HepG2 (cell line): Measurements from ENCODE around the gene CLDN11. TPM values are rescaled to one million over a fixed set of nuclear protein-coding genes. Genes with fewer than 3 reads are reported as not detected.

Experiments
- ATAC-seq: fragments of 200-7000 bp; cut with Tn5 transposase; 3 replicates; pipeline ENCODE4 v1.9.1; 2020; ENCODE audit warnings: mild to moderate bottlenecking, moderate library complexity
- BruUV-seq: library from RNA; stranded (reverse); fragments of 400-500 nt; replicated peaks from 2 replicates; lab custom pipeline; 2021; lab: Mats Ljungman, UMichigan
- CTCF ChIA-PET: fragments of 300-600 bp; formaldehyde crosslinking; extraction: SDS; loops from one replicate; lab custom pipeline; 2021; ENCODE audit warnings: low total read pairs, inconsistent platforms, low intra/inter-chr PET ratio; lab: Yijun Ruan, JAX
- POLR2A ChIA-PET: fragments of 350-600 bp; sonication (Branson Sonifier 250); formaldehyde crosslinking; loops from one replicate; lab custom pipeline; 2020; ENCODE audit warnings: antibody characterized with exemption, inconsistent platforms; lab: Yijun Ruan, JAX
- DNase-seq: peaks from one replicate; pipeline ENCODE4 v3.0.0-alpha.2; 2015; ENCODE audit warnings: low spot score
- FAIRE-seq: peaks from 3 replicates; lab custom pipeline; 2011; peaks lifted over from hg19 to GRCh38; lab: Jason Lieb, UNC
- H2AFZ ChIP-seq: one replicate; pipeline ENCODE4 v1.6.1; 2011; ENCODE audit warnings: low read length, inconsistent platforms
- H3K27ac ChIP-seq: fragments of 300-600 bp; 3 replicates; pipeline ENCODE4 v1.8.0; 2011; ENCODE audit warnings: mixed run types, mild to moderate bottlenecking, mixed read lengths, low read length, inconsistent platforms; ENCODE audit not compliant: insufficient read depth; ENCODE audit errors: extremely low read length
- H3K27me3 ChIP-seq, 2 experiments: fragments of 200-600 bp in 1 of 2; 2 replicates in 1 of 2; 3 replicates in 1 of 2; pipeline versions ENCODE4 v1.6.0 to v1.8.0; 2011; ENCODE audit warnings: low read length in 2 of 2, mild to moderate bottlenecking in 2 of 2, moderate library complexity in 2 of 2, inconsistent platforms in 1 of 2; ENCODE audit not compliant: insufficient read depth in 2 of 2, control insufficient read depth in 1 of 2
- H3K36me3 ChIP-seq, 2 experiments: fragments of 200-600 bp in 1 of 2; replicated peaks in 1 of 2; 2 replicates in 1 of 2; 3 replicates in 1 of 2; pipeline versions ENCODE4 v1.5.1 to v1.8.0; 2011; ENCODE audit warnings: low read length in 2 of 2, inconsistent platforms in 1 of 2; ENCODE audit not compliant: insufficient read depth in 2 of 2, control insufficient read depth in 1 of 2
- H3K4me1 ChIP-seq: 2 replicates; pipeline ENCODE4 v1.5.1; 2012; ENCODE audit warnings: low read length, inconsistent platforms; ENCODE audit not compliant: insufficient read depth
- H3K4me2 ChIP-seq: 2 replicates; pipeline ENCODE4 v1.6.0; 2011; ENCODE audit warnings: low read depth, low read length, inconsistent platforms
- H3K4me3 ChIP-seq, 3 experiments: fragments of 200-600 bp in 1 of 3; sonication (generic), shearing (Covaris generic) in 1 of 3; replicated peaks in 1 of 3; 2 replicates each; pipeline ENCODE4 v1.5.1; 2011 to 2016; ENCODE audit warnings: low read length in 3 of 3, inconsistent platforms in 2 of 3, low read depth in 2 of 3, mild to moderate bottlenecking in 2 of 3, control low read depth in 1 of 3, mixed read lengths in 1 of 3; ENCODE audit not compliant: insufficient read depth in 1 of 3
- H3K79me2 ChIP-seq: one replicate; pipeline ENCODE4 v1.6.1; 2011; ENCODE audit warnings: low read length, inconsistent platforms; ENCODE audit not compliant: insufficient read depth
- H3K9ac ChIP-seq: 2 replicates; pipeline ENCODE4 v1.6.0; 2011; ENCODE audit warnings: mild to moderate bottlenecking, low read depth, low read length, inconsistent platforms; ENCODE audit not compliant: insufficient read depth
- H3K9me3 ChIP-seq: 2 replicates; pipeline ENCODE4 v1.5.1; 2012; ENCODE audit warnings: mild to moderate bottlenecking, low read length
- H4K20me1 ChIP-seq: 2 replicates; pipeline ENCODE4 v1.6.0; 2011; ENCODE audit warnings: inconsistent platforms, mild to moderate bottlenecking, low read length, moderate library complexity; ENCODE audit not compliant: insufficient read depth
- CC2D1A ChIP-seq: sonication (generic); formaldehyde crosslinking; IDR thresholded peaks from 2 replicates; pipeline ENCODE4 v1.8.1; 2023; ENCODE audit warnings: mild to moderate bottlenecking, missing genetic modification reagents
- DNMT1 ChIP-seq: sonication (generic); formaldehyde crosslinking; IDR thresholded peaks from 2 replicates; pipeline ENCODE4 v1.5.1; 2020; ENCODE audit warnings: mild to moderate bottlenecking, missing genetic modification reagents
- KLF6 ChIP-seq: IDR thresholded peaks from 2 replicates; pipeline ENCODE4 v1.8.0; 2016; ENCODE audit warnings: missing biosample characterization, missing genetic modification reagents
- LCORL ChIP-seq, 2 experiments: fragments of 450-650 bp in 1 of 2; sonication (generic) in 1 of 2; formaldehyde crosslinking in 1 of 2; IDR thresholded peaks; 2 replicates each; pipeline versions ENCODE4 v1.5.0 to v1.6.1; 2017 to 2020; ENCODE audit warnings: antibody characterized with exemption in 1 of 2, missing genetic modification reagents in 1 of 2
- MAFK ChIP-seq, 2 experiments: IDR thresholded peaks in 1 of 2; conservative IDR thresholded peaks in 1 of 2; 2 replicates each; pipeline ENCODE4 v1.6.1; 2011; ENCODE audit warnings: improper control_type of control experiment in 2 of 2, low read length in 2 of 2
- MED13 ChIP-seq: sonication (generic); formaldehyde crosslinking; IDR thresholded peaks from 2 replicates; pipeline ENCODE4 v1.5.0; 2020; ENCODE audit warnings: missing genetic modification reagents
- MIER2 ChIP-seq: IDR thresholded peaks from 2 replicates; pipeline ENCODE4 v1.6.1; 2016; ENCODE audit warnings: missing biosample characterization, missing genetic modification reagents
- MYC ChIP-seq: sonication (generic); formaldehyde crosslinking; IDR thresholded peaks from 2 replicates; pipeline ENCODE4 v1.9.0; 2021; ENCODE audit warnings: missing genetic modification reagents, borderline replicate concordance
- PHF21A ChIP-seq: sonication (generic); formaldehyde crosslinking; IDR thresholded peaks from 2 replicates; pipeline ENCODE4 v1.5.0; 2020; ENCODE audit warnings: mild to moderate bottlenecking, missing genetic modification reagents
- RFXAP ChIP-seq: sonication (generic); formaldehyde crosslinking; IDR thresholded peaks from 2 replicates; pipeline ENCODE4 v1.4.0; 2020; ENCODE audit warnings: missing genetic modification reagents, borderline replicate concordance
- RXRA ChIP-seq: sonication (generic); formaldehyde crosslinking; IDR thresholded peaks from 2 replicates; pipeline ENCODE4 v1.5.1; 2020; ENCODE audit warnings: missing genetic modification reagents
- SMAD3 ChIP-seq: sonication (generic); formaldehyde crosslinking; IDR thresholded peaks from 2 replicates; pipeline ENCODE4 v1.4.0; 2020; ENCODE audit warnings: missing genetic modification reagents
- ZFP1 ChIP-seq: IDR thresholded peaks from 2 replicates; pipeline ENCODE4 v1.6.1; 2016
- ZNF138 ChIP-seq: sonication (generic); formaldehyde crosslinking; IDR thresholded peaks from 2 replicates; pipeline ENCODE4 v1.5.0; 2020; ENCODE audit warnings: mild to moderate bottlenecking, low read depth, missing genetic modification reagents
- ZNF160 ChIP-seq: sonication (generic); formaldehyde crosslinking; IDR thresholded peaks from 2 replicates; pipeline ENCODE4 v1.8.0; 2022; ENCODE audit warnings: mild to moderate bottlenecking, inconsistent platforms, missing genetic modification reagents
- ZNF24 ChIP-seq: fragments of 450-650 bp; IDR thresholded peaks from 2 replicates; pipeline ENCODE4 v1.6.1; 2017; ENCODE audit warnings: antibody characterized with exemption, mild to moderate bottlenecking
- ZNF34 ChIP-seq: sonication (generic); formaldehyde crosslinking; IDR thresholded peaks from 2 replicates; pipeline ENCODE4 v1.4.0; 2020; ENCODE audit warnings: mild to moderate bottlenecking, missing genetic modification reagents, borderline replicate concordance
- ZNF496 ChIP-seq: sonication (generic); formaldehyde crosslinking; IDR thresholded peaks from 2 replicates; pipeline ENCODE4 v1.8.1; 2023; ENCODE audit warnings: mild to moderate bottlenecking, moderate library complexity, missing genetic modification reagents; ENCODE audit not compliant: insufficient replicate concordance
- ZNF674 ChIP-seq: sonication (generic); formaldehyde crosslinking; IDR thresholded peaks from 2 replicates; pipeline ENCODE4 v1.5.0; 2020; ENCODE audit warnings: low read depth, mild to moderate bottlenecking, missing genetic modification reagents
- ZNF878 ChIP-seq: sonication (generic); formaldehyde crosslinking; IDR thresholded peaks from 2 replicates; pipeline ENCODE4 v1.8.1; 2023; ENCODE audit warnings: mild to moderate bottlenecking, missing genetic modification reagents, moderate library complexity
- WGBS: methylation state at CpG from one replicate; pipeline ENCODE4 v1.1.6; 2017; ENCODE audit warnings: low lambda C conversion rate; 5-methylcytosine and 5-hydroxymethylcytosine counted together
- in situ Hi-C: cut with HindIII; loops from 2 replicates; pipeline ENCODE4 v1.10.0; 2017; ENCODE audit warnings: low pct_unique_long_range_greater_than_20kb; ENCODE audit not compliant: extremely low pct_ligation_motif_present
- intact Hi-C: fragments of 100-400 bp; cut with micrococcal nuclease; formaldehyde crosslinking; loops from one replicate; pipeline ENCODE4 v1.10.0; 2022; ENCODE audit not compliant: unreplicated experiment
- polyA plus RNA-seq, 8 experiments: library from polyadenylated mRNA; depleted of rRNA in 3 of 8; stranded (reverse) in 7 of 8; unstranded in 1 of 8; fragments of >200 nt; fragmentation: Illumina TruSeq in 4 of 8; extraction: Trizol in 4 of 8; gene quantifications; 2 replicates each; pipeline versions ENCODE4 v1.2.1 to v1.2.3, GENCODE V29; 2011 to 2016; ENCODE audit warnings: low read depth in 4 of 8, missing spikeins in 1 of 8, mixed read lengths in 1 of 8; ENCODE audit not compliant: insufficient read depth in 1 of 8
- total RNA-seq, 5 experiments: library from RNA; depleted of rRNA; stranded (reverse); fragments of >200 nt; fragmentation: Illumina TruSeq; extraction: Trizol; gene quantifications; 2 replicates each; pipeline ENCODE4 v1.2.3, GENCODE V29; 2016; ENCODE audit warnings: low read depth in 1 of 5
- TF ChIP-seq, protein P1 (sequence below): conservative IDR thresholded peaks from 2 replicates; pipeline ENCODE4 v1.6.1; 2018; ENCODE audit warnings: missing genetic modification reagents
- TF ChIP-seq, protein P2 (sequence below): sonication (generic); formaldehyde crosslinking; IDR thresholded peaks from 2 replicates; pipeline ENCODE4 v1.4.0; 2020; ENCODE audit warnings: missing genetic modification reagents, borderline replicate concordance

The CLDN11 gene
- total and polyA plus RNA-seq, 2 of the 13 experiments (the other 11 are each of a cell fraction or from before 2014, with no cell fraction given), result 4.2 to 4.9 TPM

DNA sequence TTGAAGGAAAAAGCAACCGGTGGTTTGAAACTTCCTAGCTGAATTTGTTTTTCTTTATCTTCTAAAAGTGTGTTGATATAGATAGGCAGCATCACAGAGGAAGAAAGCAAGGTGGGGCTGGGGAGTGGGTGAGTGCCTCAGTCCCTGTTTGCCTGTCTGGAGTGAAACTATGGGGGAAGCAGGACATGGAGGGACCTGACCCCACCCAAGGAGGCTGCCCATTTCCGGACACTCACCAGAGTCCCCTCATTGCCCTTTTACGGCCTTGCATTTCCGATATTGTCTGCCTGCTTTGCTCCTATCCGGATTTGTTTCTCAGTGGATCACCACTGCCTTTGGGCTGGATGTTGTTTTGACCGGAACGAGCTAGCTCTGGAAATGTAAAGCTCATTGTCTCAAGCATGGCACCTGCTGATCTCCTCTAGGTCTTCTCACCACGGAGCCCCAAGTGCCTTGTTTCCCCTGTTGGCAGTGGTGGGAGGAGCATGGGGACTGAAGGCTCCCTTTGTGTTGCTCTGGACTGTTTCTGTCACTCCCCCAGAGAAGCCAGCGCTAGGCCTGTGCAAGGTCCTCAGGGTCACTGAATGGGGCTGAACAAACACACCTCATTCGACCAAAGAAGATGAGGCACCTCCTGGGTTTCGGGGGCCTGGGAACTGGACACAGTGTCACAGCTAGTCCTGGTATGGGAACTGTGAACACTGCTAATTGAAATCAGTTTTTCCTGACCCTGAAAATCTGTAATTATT lies 7.0 kb downstream of the CLDN11 start:
- DNase-seq, result peak; percentile 97
- WGBS, result under 1% methylated on average over 10 of the region's 11 CpGs
- H3K4me3 ChIP-seq, result peak overlapping the region; percentile 56 to 70 (median 60)
- peaks cover 83% of the 10 kb centered on the region for H3K4me1 ChIP-seq
- intact Hi-C loops (loop anchor here (5.0 kb wide), 1 partner anchor 442 kb away; no protein-coding TSS in a partner anchor), in situ Hi-C loops (loop anchor here (10.0 kb wide), 1 partner anchor 389 kb away; no protein-coding TSS in a partner anchor)
- H3K27me3 ChIP-seq, result no peaks in the 10 kb centered on the region
- H3K9me3 ChIP-seq, result no peaks in the 10 kb centered on the region
- peak; percentile 99 for ATAC-seq
- H4K20me1 ChIP-seq, result no peaks in the 10 kb centered on the region
- H3K27ac ChIP-seq, result peak overlapping the region; percentile 94
- no peaks in the 10 kb centered on the region for H3K79me2 ChIP-seq
- peak overlapping the region; percentile 95 for H3K4me2 ChIP-seq
- peak overlapping the region; percentile 73 for H2AFZ ChIP-seq
- ChIA-PET CTCF (no interaction called here), POLR2A (interaction anchor here (0.7 to 1.3 kb wide), 6 partner anchors 10 to 444 kb away, joined by 3 to 4 read pairs (median 3); partner anchors contain the start of genes RPL22L1 and SKIL)
- BruUV-seq, result TSS peak; percentile 98
- H3K9ac ChIP-seq, result peak overlapping the region; percentile 79
- FAIRE-seq, result peak; percentile 99
- no peaks in the 10 kb centered on the region for H3K36me3 ChIP-seq
- TF ChIP-seq LCORL (IDR thresholded peaks at IDR 0.05), result no peak
- peak; percentile 93 for TF ChIP-seq LCORL (CRISPR knock-in tag; IDR thresholded peaks at IDR 0.05)
- TF ChIP-seq ZNF674 (CRISPR knock-in tag), result no peak
- peak; percentile 62; the same call in 1 of the 2 replicates for TF ChIP-seq RFXAP
- no peak for TF ChIP-seq SMAD3 (CRISPR knock-in tag)
- TF ChIP-seq, protein P1, sequence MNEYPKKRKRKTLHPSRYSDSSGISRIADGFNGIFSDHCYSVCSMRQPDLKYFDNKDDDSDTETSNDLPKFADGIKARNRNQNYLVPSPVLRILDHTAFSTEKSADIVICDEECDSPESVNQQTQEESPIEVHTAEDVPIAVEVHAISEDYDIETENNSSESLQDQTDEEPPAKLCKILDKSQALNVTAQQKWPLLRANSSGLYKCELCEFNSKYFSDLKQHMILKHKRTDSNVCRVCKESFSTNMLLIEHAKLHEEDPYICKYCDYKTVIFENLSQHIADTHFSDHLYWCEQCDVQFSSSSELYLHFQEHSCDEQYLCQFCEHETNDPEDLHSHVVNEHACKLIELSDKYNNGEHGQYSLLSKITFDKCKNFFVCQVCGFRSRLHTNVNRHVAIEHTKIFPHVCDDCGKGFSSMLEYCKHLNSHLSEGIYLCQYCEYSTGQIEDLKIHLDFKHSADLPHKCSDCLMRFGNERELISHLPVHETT (CRISPR knock-in tag), result no peak
- TF ChIP-seq CC2D1A (CRISPR knock-in tag), result no peak
- no peak for TF ChIP-seq ZNF160 (CRISPR knock-in tag)
- TF ChIP-seq ZNF138 (CRISPR knock-in tag), result no peak
- no peak for TF ChIP-seq DNMT1 (CRISPR knock-in tag)
- peak; percentile 69; the same call in 1 of the 2 replicates for TF ChIP-seq PHF21A
- TF ChIP-seq ZNF878 (CRISPR knock-in tag), result no peak; the same call in 1 of the 2 replicates
- no peak for TF ChIP-seq MAFK (conservative IDR thresholded peaks at IDR 0.05 in 1 of 2, IDR thresholded peaks at IDR 0.05 in 1 of 2; ENCODE audit: low read length in 2 of 2)
- TF ChIP-seq KLF6 (CRISPR knock-in tag), result peak; percentile 32; the same call in 1 of the 2 replicates
- no peak for TF ChIP-seq ZNF496 (CRISPR knock-in tag)
- peak; percentile 70; the same call in 1 of the 2 replicates for TF ChIP-seq MYC (CRISPR knock-in tag)
- TF ChIP-seq MED13 (CRISPR knock-in tag), result no peak
- no peak for TF ChIP-seq MIER2
- TF ChIP-seq, protein P2, sequence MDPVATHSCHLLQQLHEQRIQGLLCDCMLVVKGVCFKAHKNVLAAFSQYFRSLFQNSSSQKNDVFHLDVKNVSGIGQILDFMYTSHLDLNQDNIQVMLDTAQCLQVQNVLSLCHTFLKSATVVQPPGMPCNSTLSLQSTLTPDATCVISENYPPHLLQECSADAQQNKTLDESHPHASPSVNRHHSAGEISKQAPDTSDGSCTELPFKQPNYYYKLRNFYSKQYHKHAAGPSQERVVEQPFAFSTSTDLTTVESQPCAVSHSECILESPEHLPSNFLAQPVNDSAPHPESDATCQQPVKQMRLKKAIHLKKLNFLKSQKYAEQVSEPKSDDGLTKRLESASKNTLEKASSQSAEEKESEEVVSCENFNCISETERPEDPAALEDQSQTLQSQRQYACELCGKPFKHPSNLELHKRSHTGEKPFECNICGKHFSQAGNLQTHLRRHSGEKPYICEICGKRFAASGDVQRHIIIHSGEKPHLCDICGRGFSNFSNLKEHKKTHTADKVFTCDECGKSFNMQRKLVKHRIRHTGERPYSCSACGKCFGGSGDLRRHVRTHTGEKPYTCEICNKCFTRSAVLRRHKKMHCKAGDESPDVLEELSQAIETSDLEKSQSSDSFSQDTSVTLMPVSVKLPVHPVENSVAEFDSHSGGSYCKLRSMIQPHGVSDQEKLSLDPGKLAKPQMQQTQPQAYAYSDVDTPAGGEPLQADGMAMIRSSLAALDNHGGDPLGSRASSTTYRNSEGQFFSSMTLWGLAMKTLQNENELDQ (CRISPR knock-in tag), result no peak
- TF ChIP-seq ZFP1 (CRISPR knock-in tag), result no peak
- peak; percentile 89 for TF ChIP-seq RXRA (CRISPR knock-in tag)
- no peak for TF ChIP-seq ZNF34 (CRISPR knock-in tag)
- TF ChIP-seq ZNF24, result no peak
